ENCODE measurements around the gene ARHGAP23.

- TF ChIP-seq CTCF (conservative IDR thresholded peaks at IDR 0.05 in 1 of 2, IDR thresholded peaks at IDR 0.05 in 1 of 2; ENCODE audit: low read depth in 1 of 2, low read length in 2 of 2) = peak in 1 of 2 donors; percentile 31
- no peak for TF ChIP-seq EZH2 (IDR thresholded peaks at IDR 0.05; ENCODE audit: low read length, missing control alignments)
Observed at GRCh38 chr17:38456031-38456815, 28.0 kb downstream of the ARHGAP23 start.
